ENCODE data around the gene CLCN7.

DNA sequence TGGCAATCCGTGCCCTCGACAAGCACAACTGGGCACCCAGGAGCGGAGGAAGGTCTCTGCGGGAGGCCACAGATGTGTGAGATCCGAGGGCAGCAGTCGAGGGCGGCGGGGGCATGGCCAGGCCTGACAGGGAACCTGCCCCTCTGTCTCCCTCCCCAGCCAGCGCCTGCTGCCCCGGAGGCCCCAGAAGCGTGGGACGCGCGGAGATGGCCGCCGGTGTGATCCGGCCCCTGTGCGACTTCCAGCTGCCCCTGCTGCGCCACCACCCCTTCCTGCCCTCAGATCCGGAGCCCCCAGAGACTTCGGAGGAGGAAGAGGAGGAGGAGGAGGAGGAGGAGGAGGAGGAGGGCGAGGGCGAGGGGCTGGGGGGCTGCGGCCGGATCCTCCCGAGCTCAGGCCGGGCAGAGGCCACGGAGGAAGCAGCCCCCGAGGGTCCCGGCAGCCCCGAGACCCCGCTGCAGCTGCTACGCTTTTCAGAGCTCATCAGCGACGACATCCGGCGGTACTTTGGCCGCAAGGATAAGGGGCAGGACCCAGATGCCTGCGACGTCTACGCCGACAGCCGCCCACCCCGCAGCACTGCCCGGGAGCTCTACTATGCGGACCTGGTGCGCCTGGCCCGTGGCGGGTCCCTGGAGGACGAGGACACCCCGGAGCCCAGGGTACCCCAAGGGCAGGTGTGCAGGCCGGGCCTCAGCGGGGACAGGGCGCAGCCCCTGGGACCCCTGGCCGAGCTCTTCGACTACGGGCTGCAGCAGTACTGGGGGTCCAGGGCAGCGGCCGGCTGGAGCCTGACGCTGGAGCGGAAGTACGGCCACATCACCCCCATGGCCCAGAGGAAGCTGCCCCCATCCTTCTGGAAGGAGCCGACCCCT lies 42.2 kb downstream of the CLCN7 start:
- TF ChIP-seq, protein P1, sequence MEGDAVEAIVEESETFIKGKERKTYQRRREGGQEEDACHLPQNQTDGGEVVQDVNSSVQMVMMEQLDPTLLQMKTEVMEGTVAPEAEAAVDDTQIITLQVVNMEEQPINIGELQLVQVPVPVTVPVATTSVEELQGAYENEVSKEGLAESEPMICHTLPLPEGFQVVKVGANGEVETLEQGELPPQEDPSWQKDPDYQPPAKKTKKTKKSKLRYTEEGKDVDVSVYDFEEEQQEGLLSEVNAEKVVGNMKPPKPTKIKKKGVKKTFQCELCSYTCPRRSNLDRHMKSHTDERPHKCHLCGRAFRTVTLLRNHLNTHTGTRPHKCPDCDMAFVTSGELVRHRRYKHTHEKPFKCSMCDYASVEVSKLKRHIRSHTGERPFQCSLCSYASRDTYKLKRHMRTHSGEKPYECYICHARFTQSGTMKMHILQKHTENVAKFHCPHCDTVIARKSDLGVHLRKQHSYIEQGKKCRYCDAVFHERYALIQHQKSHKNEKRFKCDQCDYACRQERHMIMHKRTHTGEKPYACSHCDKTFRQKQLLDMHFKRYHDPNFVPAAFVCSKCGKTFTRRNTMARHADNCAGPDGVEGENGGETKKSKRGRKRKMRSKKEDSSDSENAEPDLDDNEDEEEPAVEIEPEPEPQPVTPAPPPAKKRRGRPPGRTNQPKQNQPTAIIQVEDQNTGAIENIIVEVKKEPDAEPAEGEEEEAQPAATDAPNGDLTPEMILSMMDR (IDR thresholded peaks at IDR 0.05), result no peak
- no peak for TF ChIP-seq POLR2A (IDR thresholded peaks at IDR 0.05)

Data from heart left ventricle (tissue), 13 donors.